Cardiac fibroblast (primary cell): ENCODE measurements around the gene MLF2.

ENCODE experiments used
- DNase-seq, 2 donors: peaks; one replicate each; pipeline versions ENCODE4 v3.0.0 to v3.0.0-alpha.2; 2010; ENCODE audit warnings: low read depth in 2 of 2
- H3K4me3 ChIP-seq, 2 donors: replicated peaks in 1 of 2; 1 replicate in 1 of 2; 2 replicates in 1 of 2; pipeline ENCODE4 v1.5.1; 2011; ENCODE audit warnings: low read depth in 2 of 2, low read length in 2 of 2, mild to moderate bottlenecking in 2 of 2, moderate library complexity in 1 of 2
- TF ChIP-seq, protein P1 (sequence below): IDR thresholded peaks from one replicate; pipeline ENCODE4 v1.5.1; 2011; ENCODE audit warnings: low read depth, mild to moderate bottlenecking, low read length, inconsistent platforms

MLF2 gene

DNA sequence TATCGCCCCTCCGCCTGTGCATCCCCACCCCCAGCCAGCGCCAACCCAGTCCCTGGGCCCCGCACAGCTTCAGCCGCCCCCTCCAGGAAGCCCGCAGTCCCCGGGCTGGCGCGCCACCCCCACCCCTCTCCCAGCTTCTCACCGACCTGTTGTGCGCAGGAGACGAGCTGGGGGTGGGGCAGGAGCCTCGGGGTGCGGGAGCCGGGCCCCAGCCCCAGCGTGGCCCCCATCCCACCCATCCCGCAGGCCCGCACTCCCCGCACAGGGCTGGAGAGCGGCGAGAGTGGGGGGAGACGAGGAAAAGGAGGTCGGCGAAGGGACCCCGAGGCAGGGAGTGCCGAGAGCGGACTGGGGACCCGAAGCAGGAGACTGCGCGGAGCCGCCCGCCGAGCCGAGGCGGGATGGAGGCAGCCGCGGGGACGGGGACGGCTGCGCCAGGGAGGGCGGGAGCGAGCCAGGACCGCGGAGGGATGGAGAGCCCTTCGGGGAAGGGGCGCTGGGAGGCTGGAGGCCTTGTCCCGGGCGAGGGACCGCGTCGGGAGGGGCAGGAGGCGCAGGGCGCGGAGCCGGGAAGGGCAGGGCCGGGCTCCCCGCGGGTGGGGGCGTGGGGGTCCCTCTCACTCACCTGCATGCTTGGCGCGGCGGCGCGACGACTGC is 52.8 kb downstream of the MLF2 start:
- DNase-seq: no peak
- peak overlapping the region; percentile 35 to 38 for H3K4me3 ChIP-seq
- TF ChIP-seq, protein P1, sequence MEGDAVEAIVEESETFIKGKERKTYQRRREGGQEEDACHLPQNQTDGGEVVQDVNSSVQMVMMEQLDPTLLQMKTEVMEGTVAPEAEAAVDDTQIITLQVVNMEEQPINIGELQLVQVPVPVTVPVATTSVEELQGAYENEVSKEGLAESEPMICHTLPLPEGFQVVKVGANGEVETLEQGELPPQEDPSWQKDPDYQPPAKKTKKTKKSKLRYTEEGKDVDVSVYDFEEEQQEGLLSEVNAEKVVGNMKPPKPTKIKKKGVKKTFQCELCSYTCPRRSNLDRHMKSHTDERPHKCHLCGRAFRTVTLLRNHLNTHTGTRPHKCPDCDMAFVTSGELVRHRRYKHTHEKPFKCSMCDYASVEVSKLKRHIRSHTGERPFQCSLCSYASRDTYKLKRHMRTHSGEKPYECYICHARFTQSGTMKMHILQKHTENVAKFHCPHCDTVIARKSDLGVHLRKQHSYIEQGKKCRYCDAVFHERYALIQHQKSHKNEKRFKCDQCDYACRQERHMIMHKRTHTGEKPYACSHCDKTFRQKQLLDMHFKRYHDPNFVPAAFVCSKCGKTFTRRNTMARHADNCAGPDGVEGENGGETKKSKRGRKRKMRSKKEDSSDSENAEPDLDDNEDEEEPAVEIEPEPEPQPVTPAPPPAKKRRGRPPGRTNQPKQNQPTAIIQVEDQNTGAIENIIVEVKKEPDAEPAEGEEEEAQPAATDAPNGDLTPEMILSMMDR: no peak

DNA sequence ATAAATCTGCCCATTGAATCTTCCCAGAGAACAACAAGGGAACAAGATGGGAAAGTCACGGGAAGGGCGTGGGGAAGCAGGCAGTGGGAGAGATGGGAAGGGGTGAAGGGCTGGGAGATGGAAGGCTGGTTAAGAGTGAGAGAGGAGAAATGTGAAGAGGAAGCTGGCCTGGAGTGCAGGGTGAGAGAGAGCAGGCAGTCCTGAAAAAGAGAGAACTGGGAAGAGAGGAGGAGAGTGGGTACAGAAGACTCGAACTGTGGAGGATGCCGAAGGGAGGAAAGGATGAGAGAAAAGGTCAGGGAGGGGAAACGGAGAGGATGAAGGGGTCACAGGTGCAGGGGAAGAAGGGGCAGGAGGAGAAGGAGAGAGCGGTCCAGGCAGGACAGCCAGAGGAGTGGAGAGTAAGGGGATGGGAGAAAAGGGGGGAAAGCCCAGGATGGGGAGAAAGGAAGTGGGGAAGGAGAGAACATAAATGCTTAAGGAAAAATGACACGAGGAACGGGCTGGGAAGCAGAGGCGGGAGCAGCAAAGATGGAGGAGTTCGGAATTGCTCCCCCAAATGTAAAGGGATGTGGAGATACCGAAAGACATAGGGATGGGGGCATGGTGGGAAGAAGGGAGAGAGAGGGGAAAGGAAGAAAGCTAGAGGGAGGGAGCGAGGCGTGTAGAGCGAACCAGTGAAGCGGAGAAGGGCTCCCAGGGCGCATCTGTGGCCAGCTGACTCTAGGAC is 53.5 kb downstream of the MLF2 start:
- no peak for DNase-seq
- TF ChIP-seq, protein P1: no peak
- H3K4me3 ChIP-seq: peak overlapping the region; percentile 35 to 38

DNA sequence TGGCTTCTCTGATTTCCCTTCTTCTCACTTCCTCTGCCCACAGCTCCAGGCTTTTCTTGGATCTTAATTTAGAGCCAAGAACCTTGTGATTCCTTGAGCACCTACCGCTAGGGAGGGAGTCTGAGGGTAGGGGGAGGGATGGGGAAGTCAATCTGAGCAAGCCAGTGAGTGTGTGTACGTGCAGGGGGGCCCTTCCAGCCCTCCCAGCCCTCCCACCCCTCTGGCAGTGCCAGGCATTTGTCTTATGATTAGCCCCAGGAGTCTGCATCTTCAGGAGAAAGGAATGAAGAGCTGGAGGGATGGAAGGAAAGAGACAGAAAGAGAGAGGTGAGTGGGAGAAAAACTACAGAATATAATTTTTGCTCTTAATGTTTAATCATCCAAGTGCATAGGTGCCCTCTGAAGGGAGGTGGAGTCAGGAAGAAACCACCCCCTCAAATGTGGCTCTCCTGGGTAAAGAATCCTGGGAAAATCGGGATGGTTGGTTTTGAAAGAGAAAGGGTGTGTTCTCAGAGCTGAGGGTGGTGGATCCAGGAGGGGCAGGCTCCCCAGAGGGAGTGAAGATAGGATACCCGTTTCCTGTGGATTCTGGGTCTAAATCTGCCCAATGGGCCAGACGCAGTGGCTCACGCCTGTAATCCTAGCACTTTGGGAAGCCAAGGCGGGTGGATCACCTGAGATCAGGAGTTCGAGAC is 54.4 kb downstream of the MLF2 start:
- DNase-seq: no peak
- TF ChIP-seq, protein P1: no peak
- H3K4me3 ChIP-seq: no peak overlapping the region
